Heart left ventricle (tissue), 16 donors: ENCODE data around the gene SEMA6D. TPM values are rescaled to one million over a fixed set of nuclear protein-coding genes. Genes with fewer than 3 reads are reported as not detected.

Experiments
- ATAC-seq, 4 donors: fragments of 200-7000 bp; cut with Tn5 transposase; one replicate each; pipeline ENCODE4 v1.9.1; 2020 to 2022; ENCODE audit warnings: moderate library complexity in 4 of 4, mild to moderate bottlenecking in 3 of 4, moderate number of reproducible peaks in 1 of 4
- DNase-seq, 5 donors: peaks; one replicate each; pipeline ENCODE4 v3.0.0-alpha.2; 2020
- H3K27ac ChIP-seq, 12 donors: fragments of 200-600 bp; sonication (generic) in 4 of 12; one replicate each; pipeline versions ENCODE4 v1.5.0 to v1.8.0; 2016 to 2022; ENCODE audit warnings: mild to moderate bottlenecking in 2 of 12
- H3K27me3 ChIP-seq, 9 donors: fragments of 200-600 bp; sonication (generic) in 2 of 9; one replicate each; pipeline versions ENCODE4 v1.5.1 to v1.8.0; 2016 to 2022; ENCODE audit warnings: mild to moderate bottlenecking in 3 of 9
- H3K36me3 ChIP-seq, 9 donors: fragments of 200-600 bp; sonication (generic) in 2 of 9; one replicate each; pipeline versions ENCODE4 v1.5.0 to v1.8.0; 2018 to 2022; ENCODE audit warnings: mild to moderate bottlenecking in 2 of 9
- H3K4me1 ChIP-seq, 12 donors: fragments of 200-600 bp; sonication (generic) in 4 of 12; one replicate each; pipeline versions ENCODE4 v1.5.0 to v1.8.0; 2016 to 2022; ENCODE audit warnings: mild to moderate bottlenecking in 3 of 12
- H3K4me3 ChIP-seq, 12 donors: fragments of 200-600 bp; sonication (generic) in 4 of 12; one replicate each; pipeline versions ENCODE4 v1.5.0 to v1.8.0; 2017 to 2022; ENCODE audit warnings: mild to moderate bottlenecking in 9 of 12, moderate library complexity in 4 of 12
- H3K9me3 ChIP-seq, 12 donors: fragments of 200-600 bp; sonication (generic) in 4 of 12; one replicate each; pipeline versions ENCODE4 v1.5.0 to v1.8.0; 2016 to 2022; ENCODE audit warnings: mild to moderate bottlenecking in 1 of 12
- POLR2A ChIP-seq, 2 donors: fragments of 450-650 bp; IDR thresholded peaks; one replicate each; pipeline ENCODE4 v1.6.1; 2017; ENCODE audit warnings: antibody characterized with exemption in 2 of 2, mild to moderate bottlenecking in 2 of 2, moderate library complexity in 2 of 2
- WGBS, 4 donors: extraction: QIAGEN DNeasy Blood & Tissue Kit in 2 of 4; methylation state at CpG; one replicate each; pipeline versions ENCODE4 v1.1.5 to v1.1.7; 2013 to 2018; 5-methylcytosine and 5-hydroxymethylcytosine counted together
- intact Hi-C, 10 donors: fragments of 100-400 bp; cut with DNase I; formaldehyde crosslinking; loops; one replicate each; pipeline versions ENCODE4 v1.11.1 to v1.14.2; 2022
- polyA plus RNA-seq, 2 donors: library from polyadenylated mRNA; stranded (reverse); fragments of 200-250 nt; gene quantifications; one replicate each; pipeline ENCODE4 v1.2.3, GENCODE V29; 2013
- total RNA-seq, 9 donors: library from RNA; depleted of rRNA in 2 of 9; stranded (reverse); fragments of >200 nt in 2 of 9; fragmentation: NEBNext Ultra II Directional in 3 of 9; extraction: Animal tissue kit (Norgen Biotek cat#: 25700) in 3 of 9; gene quantifications; one replicate each; pipeline versions ENCODE4 v1.1.0 to v1.2.4, GENCODE V29; 2016 to 2023
- TF ChIP-seq, protein P1 (sequence below), 12 donors: fragments of 200-600 bp; sonication (generic) in 4 of 12; IDR thresholded peaks; one replicate each; pipeline versions ENCODE4 v1.5.0 to v1.8.0; 2018 to 2022; ENCODE audit warnings: antibody characterized with exemption in 12 of 12, mild to moderate bottlenecking in 5 of 12
- donor health status: ischemic (EF 13 %, LVEDD 7.1; RV severe dilation, severe dysfunction).
- donor health status: healthy with polysubstance abuse.
- donor health status: DM: no; HTN: yes; CAD: no.
- donor health status: DM: no; HTN: no; CAD: no.
- donor health status: ischemic (EF 25% LVEDD 6.9; RV normal size, moderate dysfunction).
- donor health status: ischemic (EF 25% LVEDD 5.7; RV mildly dilated, moderate dysfunction).
- donor health status: healthy.
- donor health status: DM: yes; HTN: yes; CAD: no.
- donor health status: ischemic (EF 35%, LVEDD 5.7; RV mildly dilated, moderate dysfunction).
- donor health status: nonischemic (EF 11% LVEDD 7.7; RV severe dilation, severe dysfunction).
- donor health status: DM: yes; HTN: yes; CAD: no.
- donor health status: PGD.
- donor health status: ischemic (EF 29% LVEDD 5.4; RV normal size, mild dysfunction).
- donor health status: nonischemic (EF 23%, LVEDD 6.1; RV moderate dilation, normal function).

The SEMA6D gene
- total and polyA plus RNA-seq, 11 donors, result 2.8 to 23.2 (median 10.8) TPM

DNA sequence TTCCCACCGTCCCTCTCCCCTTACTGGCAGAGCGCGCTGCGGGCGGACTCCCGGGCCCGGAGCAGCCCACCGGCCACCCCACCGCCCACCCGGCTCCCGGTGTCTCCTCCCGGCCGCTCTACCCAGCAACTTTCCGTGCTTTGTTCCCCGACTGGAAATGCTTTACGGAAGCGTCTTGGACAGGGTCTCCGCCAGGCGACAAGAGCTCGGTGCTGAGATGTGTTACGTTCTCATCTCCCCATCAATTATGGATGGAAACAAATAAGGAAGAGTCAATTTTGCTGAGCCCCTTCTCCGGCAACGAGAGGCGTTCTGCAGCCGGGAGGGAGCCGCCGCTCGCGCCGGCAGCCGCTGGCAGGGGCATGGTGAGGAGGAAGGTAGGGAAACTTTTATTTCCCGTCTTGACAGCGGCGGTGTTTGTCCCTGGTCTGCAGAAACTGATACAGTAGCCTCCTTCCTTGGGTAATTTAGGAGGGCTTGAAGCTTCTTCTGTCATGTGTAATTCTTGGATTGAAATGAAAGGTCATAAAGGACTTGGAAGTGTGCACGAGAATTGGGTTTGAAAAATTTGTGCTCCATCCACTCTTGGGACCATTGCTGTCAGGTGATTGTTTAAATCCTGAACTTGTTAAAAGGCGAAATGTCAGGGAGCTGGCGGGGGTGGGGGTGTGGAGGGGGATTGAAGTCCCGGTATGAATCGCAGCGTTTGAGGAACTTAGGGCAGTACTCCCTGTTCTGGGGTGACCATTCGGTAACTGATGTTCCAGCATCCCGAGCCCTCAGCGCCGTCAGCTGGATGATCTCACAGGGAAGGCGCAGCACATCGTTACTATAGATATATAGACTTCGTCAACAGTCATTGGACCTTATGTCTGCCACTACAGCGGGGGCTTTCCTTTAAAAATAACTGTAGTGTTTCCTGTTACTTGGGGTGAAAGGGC is 1.5 kb downstream of the SEMA6D start:
- H3K36me3 ChIP-seq, result no peaks in the 10 kb centered on the region
- H3K27me3 ChIP-seq, result peaks cover 0 to 33% (median 0%) of the 10 kb centered on the region in 9 donors

DNA sequence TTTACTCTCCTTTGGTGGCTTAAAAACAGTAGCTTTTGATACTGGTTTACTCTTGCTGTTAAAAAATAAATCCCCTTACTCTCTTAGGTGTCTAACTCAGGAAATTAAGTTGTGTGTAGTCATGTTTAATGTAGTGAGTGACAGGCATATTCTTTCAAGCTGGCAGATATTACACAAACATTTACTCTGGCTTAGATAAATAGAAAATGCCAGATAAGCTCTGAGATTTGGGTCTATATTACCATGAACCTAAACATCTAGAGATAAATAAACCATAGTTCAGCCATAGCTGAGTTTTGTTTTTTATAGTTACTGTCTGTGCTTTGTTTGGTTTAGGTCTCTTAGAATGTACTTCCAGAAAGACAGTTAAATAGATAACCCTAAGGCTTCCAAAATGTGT is 2.4 kb downstream of the SEMA6D start:
- Histone ChIP-seq H3K4me3 (peak overlapping the region in 11 of 12 donors; percentile 62 to 96 (median 81)), H3K36me3 (no peaks in the 10 kb centered on the region), H3K9me3 (no peaks in the 10 kb centered on the region), H3K27ac (peak overlapping the region in 10 of 12 donors; percentile 81 to 94 (median 88)), H3K4me1 (peaks cover 0 to 66% (median 34%) of the 10 kb centered on the region in 12 donors), H3K27me3 (peaks cover 0 to 33% (median 0%) of the 10 kb centered on the region in 9 donors)
- TF ChIP-seq, protein P1, sequence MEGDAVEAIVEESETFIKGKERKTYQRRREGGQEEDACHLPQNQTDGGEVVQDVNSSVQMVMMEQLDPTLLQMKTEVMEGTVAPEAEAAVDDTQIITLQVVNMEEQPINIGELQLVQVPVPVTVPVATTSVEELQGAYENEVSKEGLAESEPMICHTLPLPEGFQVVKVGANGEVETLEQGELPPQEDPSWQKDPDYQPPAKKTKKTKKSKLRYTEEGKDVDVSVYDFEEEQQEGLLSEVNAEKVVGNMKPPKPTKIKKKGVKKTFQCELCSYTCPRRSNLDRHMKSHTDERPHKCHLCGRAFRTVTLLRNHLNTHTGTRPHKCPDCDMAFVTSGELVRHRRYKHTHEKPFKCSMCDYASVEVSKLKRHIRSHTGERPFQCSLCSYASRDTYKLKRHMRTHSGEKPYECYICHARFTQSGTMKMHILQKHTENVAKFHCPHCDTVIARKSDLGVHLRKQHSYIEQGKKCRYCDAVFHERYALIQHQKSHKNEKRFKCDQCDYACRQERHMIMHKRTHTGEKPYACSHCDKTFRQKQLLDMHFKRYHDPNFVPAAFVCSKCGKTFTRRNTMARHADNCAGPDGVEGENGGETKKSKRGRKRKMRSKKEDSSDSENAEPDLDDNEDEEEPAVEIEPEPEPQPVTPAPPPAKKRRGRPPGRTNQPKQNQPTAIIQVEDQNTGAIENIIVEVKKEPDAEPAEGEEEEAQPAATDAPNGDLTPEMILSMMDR (IDR thresholded peaks at IDR 0.05), result no peak
- no peak for TF ChIP-seq POLR2A (IDR thresholded peaks at IDR 0.05)
- intact Hi-C loops, result loop anchor here in 9 of 10 donors (5.0 to 10.0 kb wide), 13 partner anchors 38 to 525 kb away; no protein-coding TSS in a partner anchor
- DNase-seq (no peak), ATAC-seq (no peak)

More for the DNA sequence above, 1.5 kb downstream of the SEMA6D start:
- 1% methylated on average over 34 to 48 of the region's 48 CpGs for WGBS, 4 donors
- TF ChIP-seq, protein P1 (IDR thresholded peaks at IDR 0.05), result no peak
- no peak for TF ChIP-seq POLR2A (IDR thresholded peaks at IDR 0.05)
- DNase-seq, result peak; percentile 21 to 61 (median 43)
- peaks cover 0 to 57% (median 27%) of the 10 kb centered on the region in 12 donors for H3K4me1 ChIP-seq
- peak; percentile 4 to 50 (median 32) for ATAC-seq
- no peaks in the 10 kb centered on the region for H3K9me3 ChIP-seq
- peak overlapping the region; percentile 62 to 96 (median 84) for H3K4me3 ChIP-seq
- intact Hi-C loops, result loop anchor here in 9 of 10 donors (5.0 to 10.0 kb wide), 13 partner anchors 39 to 524 kb away; no protein-coding TSS in a partner anchor
- peak overlapping the region; percentile 80 to 94 (median 86) for H3K27ac ChIP-seq

DNA sequence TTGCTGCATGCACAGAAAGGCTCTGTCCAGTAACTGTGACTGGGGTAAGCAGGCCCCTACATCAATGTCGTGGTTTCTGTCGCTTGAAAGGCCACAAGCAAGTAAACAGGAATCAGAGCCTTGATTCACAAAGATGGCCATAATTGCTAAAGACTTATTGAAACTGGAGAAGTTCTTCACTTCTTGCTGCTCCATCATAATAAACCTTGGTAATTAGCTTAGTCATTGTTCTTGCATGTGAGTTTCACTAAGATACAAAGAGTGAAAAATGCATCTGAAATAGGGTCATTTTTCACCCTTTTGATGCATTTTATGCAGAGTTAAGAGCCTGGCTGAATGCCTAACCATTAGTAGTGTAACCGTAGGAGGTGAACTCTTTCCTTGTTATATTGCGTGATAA is 3.2 kb downstream of the SEMA6D start:
- H3K27me3 ChIP-seq, result peaks cover 0 to 33% (median 0%) of the 10 kb centered on the region in 9 donors
- ATAC-seq (no peak), DNase-seq (no peak)
- peak overlapping the region in 8 of 12 donors; percentile 62 to 96 (median 88) for H3K4me3 ChIP-seq
- TF ChIP-seq, protein P1 (IDR thresholded peaks at IDR 0.05), result no peak
- no peak for TF ChIP-seq POLR2A (IDR thresholded peaks at IDR 0.05)
- no peaks in the 10 kb centered on the region for H3K9me3 ChIP-seq
- WGBS, 4 donors, result 44 to 55% (median 51%) methylated on average over 4 of the region's 4 CpGs
- H3K27ac ChIP-seq, result peak overlapping the region in 10 of 12 donors; percentile 2 to 94 (median 60)
- no peaks in the 10 kb centered on the region for H3K36me3 ChIP-seq
- intact Hi-C loops, result no loop called here
- peaks cover 0 to 74% (median 40%) of the 10 kb centered on the region in 12 donors for H3K4me1 ChIP-seq

DNA sequence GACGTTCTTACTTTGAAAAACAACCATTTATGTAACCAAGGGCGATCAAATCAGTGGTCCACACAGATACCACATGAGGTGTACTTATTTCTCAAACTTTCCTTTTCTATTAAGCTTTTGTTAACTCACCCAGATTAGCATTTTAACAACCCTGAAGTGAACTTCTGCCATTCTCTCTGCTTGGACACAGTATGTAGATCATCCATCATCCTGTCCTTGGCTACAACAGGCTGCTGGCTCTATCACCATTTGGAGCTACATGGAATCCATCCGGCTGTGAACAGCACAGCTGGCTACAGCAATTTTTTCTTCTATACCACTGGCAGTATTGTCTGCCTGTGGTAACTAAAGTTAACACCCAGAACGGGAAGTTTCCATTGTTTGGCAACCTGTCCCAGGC is 4.4 kb downstream of the SEMA6D start:
- Histone ChIP-seq H3K4me1 (peaks cover 0 to 74% (median 34%) of the 10 kb centered on the region in 12 donors), H3K27ac (peak overlapping the region in 6 of 12 donors; percentile 7 to 89 (median 32)), H3K9me3 (no peaks in the 10 kb centered on the region), H3K4me3 (peak overlapping the region in 1 of 12 donors; percentile 96), H3K27me3 (peaks cover 0 to 29% (median 0%) of the 10 kb centered on the region in 9 donors), H3K36me3 (no peaks in the 10 kb centered on the region)
- 42 to 64% (median 48%) methylated on average over 4 of the region's 4 CpGs for WGBS, 4 donors
- ATAC-seq (no peak), DNase-seq (no peak)
- intact Hi-C loops, result no loop called here
- no peak for TF ChIP-seq POLR2A (IDR thresholded peaks at IDR 0.05)
- TF ChIP-seq, protein P1 (IDR thresholded peaks at IDR 0.05), result no peak
